ENCODE results near the gene ENKUR. TPM values are rescaled to one million over a fixed set of nuclear protein-coding genes. Genes with fewer than 3 reads are reported as not detected.

ENKUR gene
- total and polyA plus RNA-seq, 10 of the 15 experiments (the other 5 are each of a cell fraction or from before 2014, with no cell fraction given): 0.01 to 0.19 (median 0.11) TPM; not detected in 6

DNA sequence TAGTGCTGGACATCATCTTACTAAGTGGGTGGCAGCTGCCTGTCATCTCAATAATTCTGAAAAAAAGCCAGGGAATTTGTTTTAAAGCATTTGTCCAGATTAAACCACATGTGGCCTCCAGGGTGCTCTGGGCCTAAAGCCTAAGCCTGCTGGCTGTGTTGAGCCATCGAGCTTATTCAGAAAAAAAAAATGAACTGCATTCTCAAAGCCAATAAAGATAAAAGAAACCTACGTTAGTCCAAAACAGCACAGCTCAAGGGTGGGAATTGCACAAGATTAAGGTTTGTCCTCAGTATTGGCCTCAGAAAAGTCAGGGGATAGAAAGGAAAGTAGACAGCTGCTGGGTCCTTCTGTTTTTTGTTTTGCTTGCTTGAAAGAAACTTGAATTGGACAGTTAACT lies 41.0 kb downstream of the ENKUR start:
- BruUV-seq (replicated peaks): no TSS peak
- intact Hi-C loops (cut with micrococcal nuclease; ENCODE audit: unreplicated experiment): no loop called here

DNA sequence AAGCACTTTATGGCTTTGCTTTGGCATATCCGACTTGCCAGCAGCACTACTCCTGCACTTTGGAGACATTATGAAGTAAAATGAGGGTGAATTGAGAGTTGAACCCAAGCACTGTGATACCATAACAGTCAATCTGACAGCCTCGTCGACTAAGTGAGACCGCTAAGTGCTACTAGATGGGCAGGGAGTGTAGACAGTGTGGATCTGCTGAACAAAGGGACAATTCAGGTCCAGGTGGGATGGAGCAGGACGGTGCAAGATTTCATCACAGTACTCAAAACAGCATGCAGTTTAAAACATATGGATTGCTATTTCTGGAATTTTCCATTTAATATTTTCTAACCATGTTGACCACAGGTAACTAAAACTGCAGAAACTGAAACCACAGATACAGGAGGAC lies 42.8 kb downstream of the ENKUR start:
- H3K27ac ChIP-seq (ENCODE audit: control insufficient read depth, insufficient read depth): no peak overlapping the region
- no peaks in the 10 kb centered on the region for H3K79me2 ChIP-seq (ENCODE audit: control insufficient read depth, insufficient read depth, low read length)
- H4K20me1 ChIP-seq (ENCODE audit: control insufficient read depth, insufficient read depth): no peaks in the 10 kb centered on the region
- H2AFZ ChIP-seq (ENCODE audit: control insufficient read depth, low read depth, low read length): no peak overlapping the region
- SMC1A ChIA-PET (ENCODE audit: uncharacterized antibody, unreplicated experiment): interaction anchor here (1.6 kb wide), 1 partner anchor 21 kb away, joined by 5 read pairs; no protein-coding TSS in a partner anchor
- ATAC-seq (no peak; the same call in 2 of the 3 replicates), DNase-seq (ENCODE audit: low read depth, low spot score) (no peak), FAIRE-seq (no peak)
- 71% methylated on average over 5 of the region's 5 CpGs for WGBS (ENCODE audit: insufficient coverage, insufficient replicate concordance, low lambda C conversion rate, missing lambda C conversion rate)
- no peaks in the 10 kb centered on the region for H3K27me3 ChIP-seq (replicated peaks in 1 of 2; ENCODE audit: control insufficient read depth in 2 of 2, insufficient read depth in 2 of 2, low read length in 1 of 2)
- H3K4me2 ChIP-seq (ENCODE audit: control insufficient read depth, insufficient read depth): no peak overlapping the region
- no peak overlapping the region for H3K9ac ChIP-seq (ENCODE audit: control insufficient read depth, insufficient read depth, low read length)
- no TSS peak for BruUV-seq (replicated peaks)
- H3K4me3 ChIP-seq: no peak overlapping the region
- CTCF ChIA-PET: interaction anchor here (1.2 kb wide), 1 partner anchor 14 kb away, joined by 3 read pairs; no protein-coding TSS in a partner anchor
- no peaks in the 10 kb centered on the region for H3K36me3 ChIP-seq (ENCODE audit: control insufficient read depth in 2 of 2, insufficient read depth in 2 of 2, low read length in 1 of 2)
- H3K4me1 ChIP-seq (ENCODE audit: control insufficient read depth, insufficient read depth, low read length): no peaks in the 10 kb centered on the region
- in situ Hi-C loops (cut with MboI): no loop called here
- RAD21 ChIA-PET (ENCODE audit: unreplicated experiment): no interaction called here
- intact Hi-C loops (cut with micrococcal nuclease; ENCODE audit: unreplicated experiment): no loop called here
- H3K9me3 ChIP-seq (replicated peaks; ENCODE audit: control insufficient read depth, insufficient read depth, low read length): no peaks in the 10 kb centered on the region; the same call in 2 of the 3 replicates
- POLR2A ChIA-PET: no interaction called here
- TF ChIP-seq, protein P1, sequence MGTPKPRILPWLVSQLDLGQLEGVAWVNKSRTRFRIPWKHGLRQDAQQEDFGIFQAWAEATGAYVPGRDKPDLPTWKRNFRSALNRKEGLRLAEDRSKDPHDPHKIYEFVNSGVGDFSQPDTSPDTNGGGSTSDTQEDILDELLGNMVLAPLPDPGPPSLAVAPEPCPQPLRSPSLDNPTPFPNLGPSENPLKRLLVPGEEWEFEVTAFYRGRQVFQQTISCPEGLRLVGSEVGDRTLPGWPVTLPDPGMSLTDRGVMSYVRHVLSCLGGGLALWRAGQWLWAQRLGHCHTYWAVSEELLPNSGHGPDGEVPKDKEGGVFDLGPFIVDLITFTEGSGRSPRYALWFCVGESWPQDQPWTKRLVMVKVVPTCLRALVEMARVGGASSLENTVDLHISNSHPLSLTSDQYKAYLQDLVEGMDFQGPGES (IDR thresholded peaks at IDR 0.05): no peak
- TF ChIP-seq SPI1 (IDR thresholded peaks at IDR 0.05; ENCODE audit: borderline replicate concordance, insufficient read depth, low read depth, low read length) (no peak), TCF7 (IDR thresholded peaks at IDR 0.05; ENCODE audit: borderline replicate concordance) (no peak), PAX8 (IDR thresholded peaks at IDR 0.05) (no peak), RB1 (IDR thresholded peaks at IDR 0.05; ENCODE audit: borderline replicate concordance) (no peak), ASH2L (IDR thresholded peaks at IDR 0.05; ENCODE audit: borderline replicate concordance, low read depth) (no peak), BCL11A (IDR thresholded peaks at IDR 0.05; ENCODE audit: low read depth, low read length) (no peak), JUND (IDR thresholded peaks at IDR 0.05; ENCODE audit: low read depth, low read length) (no peak), ZNF217 (IDR thresholded peaks at IDR 0.05) (no peak), SP1 (IDR thresholded peaks at IDR 0.05; ENCODE audit: low read depth, low read length) (no peak), NKRF (conservative IDR thresholded peaks at IDR 0.05) (no peak)

More for the DNA sequence above, 41.0 kb downstream of the ENKUR start:
- Histone ChIP-seq H3K36me3 (ENCODE audit: control insufficient read depth in 2 of 2, insufficient read depth in 2 of 2, low read length in 1 of 2) (no peaks in the 10 kb centered on the region), H3K4me2 (ENCODE audit: control insufficient read depth, insufficient read depth) (no peak overlapping the region), H4K20me1 (ENCODE audit: control insufficient read depth, insufficient read depth) (no peaks in the 10 kb centered on the region), H3K27ac (ENCODE audit: control insufficient read depth, insufficient read depth) (no peak overlapping the region), H2AFZ (ENCODE audit: control insufficient read depth, low read depth, low read length) (no peak overlapping the region), H3K9me3 (replicated peaks; ENCODE audit: control insufficient read depth, insufficient read depth, low read length) (no peaks in the 10 kb centered on the region; the same call in 2 of the 3 replicates), H3K79me2 (ENCODE audit: control insufficient read depth, insufficient read depth, low read length) (no peaks in the 10 kb centered on the region), H3K27me3 (replicated peaks in 1 of 2; ENCODE audit: control insufficient read depth in 2 of 2, insufficient read depth in 2 of 2, low read length in 1 of 2) (no peaks in the 10 kb centered on the region), H3K4me1 (ENCODE audit: control insufficient read depth, insufficient read depth, low read length) (no peaks in the 10 kb centered on the region), H3K4me3 (no peak overlapping the region), H3K9ac (ENCODE audit: control insufficient read depth, insufficient read depth, low read length) (no peak overlapping the region)
- RAD21 ChIA-PET (ENCODE audit: unreplicated experiment): interaction anchor here (1.0 kb wide), 1 partner anchor 13 kb away, joined by 3 read pairs; no protein-coding TSS in a partner anchor
- in situ Hi-C loops (cut with MboI): no loop called here
- WGBS (ENCODE audit: insufficient coverage, insufficient replicate concordance, low lambda C conversion rate, missing lambda C conversion rate): 23% methylated on average over 2 of the region's 2 CpGs
- CTCF ChIA-PET: no interaction called here
- TF ChIP-seq, protein P2, sequence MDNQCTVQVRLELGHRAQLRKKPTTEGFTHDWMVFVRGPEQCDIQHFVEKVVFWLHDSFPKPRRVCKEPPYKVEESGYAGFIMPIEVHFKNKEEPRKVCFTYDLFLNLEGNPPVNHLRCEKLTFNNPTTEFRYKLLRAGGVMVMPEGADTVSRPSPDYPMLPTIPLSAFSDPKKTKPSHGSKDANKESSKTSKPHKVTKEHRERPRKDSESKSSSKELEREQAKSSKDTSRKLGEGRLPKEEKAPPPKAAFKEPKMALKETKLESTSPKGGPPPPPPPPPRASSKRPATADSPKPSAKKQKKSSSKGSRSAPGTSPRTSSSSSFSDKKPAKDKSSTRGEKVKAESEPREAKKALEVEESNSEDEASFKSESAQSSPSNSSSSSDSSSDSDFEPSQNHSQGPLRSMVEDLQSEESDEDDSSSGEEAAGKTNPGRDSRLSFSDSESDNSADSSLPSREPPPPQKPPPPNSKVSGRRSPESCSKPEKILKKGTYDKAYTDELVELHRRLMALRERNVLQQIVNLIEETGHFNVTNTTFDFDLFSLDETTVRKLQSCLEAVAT (IDR thresholded peaks at IDR 0.05): no peak
- TF ChIP-seq GABPA (IDR thresholded peaks at IDR 0.05; ENCODE audit: low read depth): no peak
- SMC1A ChIA-PET (ENCODE audit: uncharacterized antibody, unreplicated experiment): interaction anchor here (0.9 kb wide), 1 partner anchor 13 kb away, joined by 3 read pairs; no protein-coding TSS in a partner anchor
- FAIRE-seq: no peak
- POLR2A ChIA-PET: no interaction called here
- no peak for DNase-seq (ENCODE audit: low read depth, low spot score)
- ATAC-seq: no peak
